Activated CD8-positive, alpha-beta memory T cell treated with anti-CD3 and anti-CD28 coated beads for 4 hours (primary cell): ENCODE data around the gene GABBR2.

Experiments
- DNase-seq, 2 donors: peaks; one replicate each; pipeline ENCODE4 v3.0.0-alpha.2; 2020; ENCODE audit warnings: low read depth in 2 of 2

GABBR2 gene

GRCh38 chr9:98323051-98323830 is 385.5 kb downstream of the GABBR2 start:
- DNase-seq: no peak

- DNase-seq: no peak
Observed at GRCh38 chr9:98321269-98321668, 387.5 kb downstream of the GABBR2 start.

- no peak for DNase-seq
Observed at GRCh38 chr9:98318834-98319478, 389.8 kb downstream of the GABBR2 start.

- DNase-seq: no peak
Observed at GRCh38 chr9:98318041-98318790, 390.5 kb downstream of the GABBR2 start.

- DNase-seq: no peak
Observed at GRCh38 chr9:98317134-98317857, 391.4 kb downstream of the GABBR2 start.

- DNase-seq: no peak
Observed at GRCh38 chr9:98316445-98317133, 392.1 kb downstream of the GABBR2 start.

GRCh38 chr9:98315551-98316060 is 393.1 kb downstream of the GABBR2 start:
- peak; percentile 44 to 46 for DNase-seq

- DNase-seq: no peak
Observed at GRCh38 chr9:98315067-98315453, 393.7 kb downstream of the GABBR2 start.

- DNase-seq: no peak
Observed at GRCh38 chr9:98314381-98315066, 394.2 kb downstream of the GABBR2 start.

GRCh38 chr9:98312365-98312764 is 396.4 kb downstream of the GABBR2 start:
- no peak for DNase-seq

- no peak for DNase-seq
Observed at GRCh38 chr9:98311541-98311940, 397.2 kb downstream of the GABBR2 start.

GRCh38 chr9:98310752-98311392 is 397.9 kb downstream of the GABBR2 start:
- DNase-seq: no peak

GRCh38 chr9:98306384-98307145 is 402.2 kb downstream of the GABBR2 start:
- no peak for DNase-seq

GRCh38 chr9:98304381-98304780 is 404.4 kb downstream of the GABBR2 start:
- DNase-seq: no peak

- no peak for DNase-seq
Observed at GRCh38 chr9:98303633-98304125, 405.1 kb downstream of the GABBR2 start.

GRCh38 chr9:98302938-98303632 is 405.6 kb downstream of the GABBR2 start:
- no peak for DNase-seq

GRCh38 chr9:98302150-98302549 is 406.6 kb downstream of the GABBR2 start:
- DNase-seq: no peak

- no peak for DNase-seq
Observed at GRCh38 chr9:98300611-98301010, 408.1 kb downstream of the GABBR2 start.

- DNase-seq: no peak
Observed at GRCh38 chr9:98298476-98298875, 410.3 kb downstream of the GABBR2 start.
